OCI-LY1 (cell line): ENCODE data around the gene RGS19.

Source experiments
- H2AFZ ChIP-seq: fragments of 200-600 bp; sonication (generic), shearing (Covaris generic); 2 replicates; pipeline ENCODE4 v1.6.0; 2014; ENCODE audit warnings: antibody characterized with exemption, mild to moderate bottlenecking, low read length
- H3F3A ChIP-seq: fragments of 200-600 bp; sonication (generic), shearing (Covaris generic); 2 replicates; pipeline ENCODE4 v1.6.0; 2014; ENCODE audit warnings: mild to moderate bottlenecking, antibody characterized with exemption, low read length, moderate library complexity; ENCODE audit not compliant: insufficient read depth
- H3K27ac ChIP-seq: fragments of 200-600 bp; sonication (generic); 2 replicates; pipeline ENCODE4 v1.5.1; 2014; ENCODE audit warnings: low read length, mixed run types, mild to moderate bottlenecking, low read depth; ENCODE audit not compliant: poor library complexity, severe bottlenecking
- H3K27me3 ChIP-seq: fragments of 200-600 bp; sonication (generic); 2 replicates; pipeline ENCODE4 v1.6.0; 2014; ENCODE audit warnings: antibody characterized with exemption, mild to moderate bottlenecking, low read length, moderate library complexity; ENCODE audit not compliant: insufficient read depth
- H3K36me3 ChIP-seq: fragments of 200-600 bp; sonication (generic); 2 replicates; pipeline ENCODE4 v1.6.1; 2014; ENCODE audit warnings: mild to moderate bottlenecking, antibody characterized with exemption, low read length, moderate library complexity, mixed read lengths; ENCODE audit not compliant: insufficient read depth
- H3K4me1 ChIP-seq: fragments of 200-600 bp; sonication (generic); 2 replicates; pipeline ENCODE4 v1.5.1; 2014; ENCODE audit warnings: mild to moderate bottlenecking, low read length, moderate library complexity; ENCODE audit not compliant: insufficient read depth, severe bottlenecking
- H3K4me2 ChIP-seq: fragments of 200-600 bp; sonication (generic), shearing (Covaris generic); 2 replicates; pipeline ENCODE4 v1.6.1; 2014; ENCODE audit warnings: low read length
- H3K4me3 ChIP-seq: fragments of 200-600 bp; sonication (generic); 2 replicates; pipeline ENCODE4 v1.5.1; 2014; ENCODE audit warnings: low read length, low read depth, mild to moderate bottlenecking, mixed read lengths; ENCODE audit not compliant: poor library complexity, severe bottlenecking
- H3K79me2 ChIP-seq: fragments of 200-600 bp; shearing (Covaris generic); 2 replicates; pipeline ENCODE4 v1.6.1; 2016; ENCODE audit warnings: mixed run types, low read length, mixed read lengths; ENCODE audit not compliant: insufficient read depth
- H3K9ac ChIP-seq: fragments of 200-600 bp; sonication (generic), shearing (Covaris generic); 2 replicates; pipeline ENCODE4 v1.6.1; 2014; ENCODE audit warnings: mild to moderate bottlenecking, low read length, mixed read lengths
- H3K9me2 ChIP-seq: fragments of 200-600 bp; sonication (generic), shearing (Covaris generic); 2 replicates; pipeline ENCODE4 v1.6.1; 2014; ENCODE audit warnings: low read depth, mild to moderate bottlenecking, low read length, mixed read lengths
- H3K9me3 ChIP-seq: fragments of 200-600 bp; shearing (Covaris generic); 2 replicates; pipeline ENCODE4 v1.6.1; 2014; ENCODE audit warnings: low read length, mixed read lengths
- H4K20me1 ChIP-seq: fragments of 200-600 bp; sonication (generic), shearing (Covaris generic); 2 replicates; pipeline ENCODE4 v1.6.0; 2016; ENCODE audit warnings: mild to moderate bottlenecking, low read length; ENCODE audit not compliant: insufficient read depth
- EZH2 ChIP-seq: fragments of 200-600 bp; sonication (generic), shearing (Covaris generic); IDR thresholded peaks from 2 replicates; pipeline ENCODE4 v1.8.0; 2017; ENCODE audit warnings: borderline replicate concordance, mixed run types, mild to moderate bottlenecking, antibody characterized with exemption, low read length, moderate library complexity, mixed read lengths
- TF ChIP-seq, protein P1 (sequence below): fragments of 200-600 bp; sonication (generic), shearing (Covaris generic); IDR thresholded peaks from 2 replicates; pipeline ENCODE4 v1.5.1; 2017; ENCODE audit warnings: mild to moderate bottlenecking, antibody characterized with exemption, low read length, moderate library complexity, mixed read lengths

Gene RGS19

DNA sequence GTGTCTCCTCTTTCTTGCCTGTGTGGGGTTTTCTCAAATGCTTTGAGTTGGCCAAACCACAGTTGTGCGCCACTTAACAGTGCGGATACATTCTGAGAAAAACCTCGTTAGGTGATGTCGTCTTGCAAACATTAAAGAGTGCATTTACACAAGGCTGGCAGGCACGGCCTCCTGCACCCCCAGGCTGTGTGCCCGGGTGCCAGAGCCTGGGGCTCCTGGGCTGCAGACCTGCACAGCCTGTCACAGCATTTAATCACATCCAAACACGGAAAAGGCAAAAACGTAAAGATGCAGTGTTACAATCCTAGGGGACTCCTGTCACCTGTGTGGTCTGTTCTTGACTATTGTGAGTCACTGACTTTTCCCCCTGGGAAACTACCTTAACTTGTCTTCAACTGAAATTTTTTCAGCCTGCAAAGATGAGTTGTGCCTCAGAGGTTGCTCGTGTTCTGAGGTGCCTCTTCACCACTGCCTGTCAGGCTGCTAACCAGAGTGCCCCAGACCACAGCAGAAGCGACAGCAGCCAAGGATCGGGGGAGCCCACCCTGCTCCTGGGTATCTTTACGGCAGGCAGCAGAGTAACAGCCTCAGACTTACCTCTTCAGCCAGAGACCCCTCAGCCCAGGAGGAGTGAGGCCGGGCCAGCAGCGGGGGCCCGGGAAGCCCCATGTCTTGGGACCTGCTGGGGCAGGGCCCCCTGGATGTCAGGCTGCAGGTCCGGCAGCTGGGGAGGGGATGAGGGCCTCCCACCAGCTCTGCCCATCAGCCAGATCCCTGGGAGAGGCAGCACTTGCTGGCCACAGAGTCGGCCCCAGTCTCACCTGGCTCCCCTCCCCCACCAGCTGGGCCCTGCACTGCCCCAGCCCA lies 44.0 kb downstream of the RGS19 start:
- no peak for TF ChIP-seq EZH2
- TF ChIP-seq, protein P1, sequence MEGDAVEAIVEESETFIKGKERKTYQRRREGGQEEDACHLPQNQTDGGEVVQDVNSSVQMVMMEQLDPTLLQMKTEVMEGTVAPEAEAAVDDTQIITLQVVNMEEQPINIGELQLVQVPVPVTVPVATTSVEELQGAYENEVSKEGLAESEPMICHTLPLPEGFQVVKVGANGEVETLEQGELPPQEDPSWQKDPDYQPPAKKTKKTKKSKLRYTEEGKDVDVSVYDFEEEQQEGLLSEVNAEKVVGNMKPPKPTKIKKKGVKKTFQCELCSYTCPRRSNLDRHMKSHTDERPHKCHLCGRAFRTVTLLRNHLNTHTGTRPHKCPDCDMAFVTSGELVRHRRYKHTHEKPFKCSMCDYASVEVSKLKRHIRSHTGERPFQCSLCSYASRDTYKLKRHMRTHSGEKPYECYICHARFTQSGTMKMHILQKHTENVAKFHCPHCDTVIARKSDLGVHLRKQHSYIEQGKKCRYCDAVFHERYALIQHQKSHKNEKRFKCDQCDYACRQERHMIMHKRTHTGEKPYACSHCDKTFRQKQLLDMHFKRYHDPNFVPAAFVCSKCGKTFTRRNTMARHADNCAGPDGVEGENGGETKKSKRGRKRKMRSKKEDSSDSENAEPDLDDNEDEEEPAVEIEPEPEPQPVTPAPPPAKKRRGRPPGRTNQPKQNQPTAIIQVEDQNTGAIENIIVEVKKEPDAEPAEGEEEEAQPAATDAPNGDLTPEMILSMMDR, result no peak
- Histone ChIP-seq H3K36me3 (peaks cover 25% of the 10 kb centered on the region), H3K4me2 (no peak overlapping the region), H3K27ac (no peak overlapping the region), H3K9me2 (no peaks in the 10 kb centered on the region), H3K9me3 (no peaks in the 10 kb centered on the region), H2AFZ (no peak overlapping the region), H3F3A (no peaks in the 10 kb centered on the region), H3K4me1 (peaks cover 12% of the 10 kb centered on the region), H3K79me2 (no peaks in the 10 kb centered on the region), H3K4me3 (no peak overlapping the region), H3K27me3 (no peaks in the 10 kb centered on the region), H3K9ac (no peak overlapping the region), H4K20me1 (no peaks in the 10 kb centered on the region)

DNA sequence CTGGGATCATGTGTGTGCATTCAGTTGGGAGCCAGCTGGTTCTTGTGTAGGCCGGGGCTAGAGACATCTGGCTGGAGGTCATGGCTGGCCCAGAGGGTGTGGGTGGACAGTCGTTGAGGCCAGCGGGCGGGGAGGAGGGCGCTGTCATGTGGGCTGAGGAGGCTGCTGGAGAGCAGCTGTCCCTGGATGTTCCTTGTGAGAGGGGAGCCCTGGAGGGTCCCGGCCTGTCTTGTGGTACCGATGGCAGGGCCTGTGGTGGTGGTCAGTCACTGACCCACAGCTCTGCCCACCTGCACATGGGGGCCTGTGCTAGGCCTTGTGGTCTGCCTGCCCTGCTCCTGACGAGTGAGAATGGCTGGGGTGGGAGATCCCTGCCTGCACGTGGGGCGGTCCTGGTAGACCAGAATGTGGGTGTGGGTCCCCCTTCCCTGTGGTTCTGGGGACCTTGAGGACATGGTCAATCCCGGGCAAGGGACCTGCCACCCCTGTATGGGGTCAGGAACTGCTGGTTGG lies 45.3 kb downstream of the RGS19 start:
- Histone ChIP-seq H3K9ac (no peak overlapping the region), H4K20me1 (no peaks in the 10 kb centered on the region), H3K27me3 (no peaks in the 10 kb centered on the region), H3K4me1 (peaks cover 12% of the 10 kb centered on the region), H3K4me3 (no peak overlapping the region), H3K4me2 (no peak overlapping the region), H3K9me3 (no peaks in the 10 kb centered on the region), H2AFZ (no peak overlapping the region), H3K79me2 (no peaks in the 10 kb centered on the region), H3K27ac (no peak overlapping the region), H3F3A (no peaks in the 10 kb centered on the region), H3K36me3 (peaks cover 34% of the 10 kb centered on the region), H3K9me2 (no peaks in the 10 kb centered on the region)
- no peak for TF ChIP-seq EZH2
- TF ChIP-seq, protein P1, result no peak

DNA sequence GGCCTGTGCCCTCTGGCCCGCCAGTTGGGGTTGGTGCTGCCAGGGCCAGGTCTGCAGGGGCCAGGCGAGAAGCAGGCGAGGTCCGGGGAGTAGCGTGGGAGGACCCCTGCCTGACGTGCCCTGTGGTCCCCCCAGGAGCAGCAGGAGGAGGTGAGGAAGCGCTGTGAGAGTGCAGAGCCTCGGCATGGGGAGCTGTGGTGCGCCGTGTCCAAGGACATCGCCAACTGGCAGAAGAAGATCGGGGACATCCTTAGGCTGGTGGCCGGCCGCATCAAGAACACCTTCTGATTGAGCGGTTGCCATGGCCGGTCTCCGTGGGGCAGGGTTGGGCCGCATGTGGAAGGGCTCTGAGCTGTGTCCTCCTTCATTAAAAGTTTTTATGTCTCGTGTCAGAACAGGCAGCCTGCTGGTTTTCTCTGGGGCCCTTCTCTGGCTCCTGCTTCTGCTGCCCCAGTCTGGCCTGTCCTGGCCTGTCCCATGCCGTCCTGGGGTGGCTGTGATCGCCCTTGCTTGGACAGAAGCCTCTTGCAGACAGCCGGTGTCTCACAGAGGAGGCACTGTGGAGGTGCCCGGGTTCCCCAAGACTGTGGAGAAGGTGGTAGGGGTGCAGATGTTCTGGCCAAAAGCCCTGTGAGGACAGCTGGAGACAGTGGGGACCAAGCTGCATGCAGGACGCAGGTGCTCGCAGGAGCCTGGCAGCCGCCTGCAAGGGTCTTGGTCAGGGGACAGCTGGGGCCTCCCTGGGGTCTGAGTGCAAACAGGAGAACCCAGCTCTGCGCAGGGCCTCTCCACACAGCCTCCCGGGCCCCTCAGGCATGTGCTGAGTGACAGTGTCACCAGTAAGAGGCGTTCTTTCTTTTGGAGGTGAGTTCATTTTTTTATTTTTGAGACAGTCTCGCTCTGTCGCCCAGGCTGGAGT lies 46.4 kb downstream of the RGS19 start:
- Histone ChIP-seq H3F3A (no peaks in the 10 kb centered on the region), H2AFZ (no peak overlapping the region), H3K9me2 (no peaks in the 10 kb centered on the region), H3K9ac (no peak overlapping the region), H3K9me3 (no peaks in the 10 kb centered on the region), H3K27me3 (no peaks in the 10 kb centered on the region), H3K36me3 (peaks cover 37% of the 10 kb centered on the region), H3K27ac (no peak overlapping the region), H4K20me1 (no peaks in the 10 kb centered on the region), H3K4me2 (no peak overlapping the region), H3K4me1 (peaks cover 4% of the 10 kb centered on the region), H3K4me3 (no peak overlapping the region), H3K79me2 (no peaks in the 10 kb centered on the region)
- no peak for TF ChIP-seq EZH2
- TF ChIP-seq, protein P1, result no peak
